Fibroblast of skin of left quadriceps (primary cell): ENCODE results near the gene RARRES2.

ENCODE experiments used
- DNase-seq, 2 experiments: peaks; one replicate each; pipeline ENCODE4 v3.0.0-alpha.2; 2013; ENCODE audit warnings: low read depth in 2 of 2

RARRES2 gene

DNA sequence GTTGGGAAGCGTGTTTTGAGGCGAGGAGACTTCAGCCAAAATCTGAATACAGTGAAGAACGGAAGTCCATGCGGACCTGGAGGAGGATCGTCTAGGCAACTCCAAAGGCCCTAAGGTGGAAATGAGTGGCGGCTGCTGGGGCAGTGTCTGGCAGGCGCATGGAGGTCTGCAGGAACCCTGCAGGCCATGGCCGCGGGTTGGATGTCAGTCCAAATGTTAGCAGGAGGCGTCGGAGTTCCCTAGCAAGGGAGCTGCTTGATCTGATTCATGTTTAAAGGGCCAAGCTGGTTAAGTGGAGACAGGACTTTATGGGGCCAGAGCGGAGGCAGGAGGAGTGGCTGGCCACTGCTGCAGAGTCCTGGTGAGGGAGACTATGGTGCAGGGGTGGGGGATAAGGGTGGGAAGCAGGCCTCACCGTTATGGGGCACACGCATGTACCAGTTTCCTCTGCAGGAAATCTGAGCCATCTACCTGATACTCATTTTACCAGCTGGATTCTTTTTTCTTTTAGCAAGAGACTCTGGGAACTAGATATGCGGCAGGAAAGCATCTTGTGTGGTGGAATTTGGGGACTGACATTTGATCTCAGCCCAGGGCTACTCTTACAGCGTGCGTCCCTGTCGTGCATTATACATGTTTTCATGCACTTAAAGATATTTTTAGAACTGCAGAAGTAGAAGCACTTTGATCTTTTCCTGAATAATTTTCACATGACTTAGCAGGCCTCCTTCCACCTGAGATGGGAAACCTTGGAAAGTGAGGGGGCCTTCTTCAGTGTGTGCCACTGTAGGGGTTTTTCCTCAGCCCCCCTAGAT is 20.6 kb upstream of the RARRES2 start:
- DNase-seq: no peak

DNA sequence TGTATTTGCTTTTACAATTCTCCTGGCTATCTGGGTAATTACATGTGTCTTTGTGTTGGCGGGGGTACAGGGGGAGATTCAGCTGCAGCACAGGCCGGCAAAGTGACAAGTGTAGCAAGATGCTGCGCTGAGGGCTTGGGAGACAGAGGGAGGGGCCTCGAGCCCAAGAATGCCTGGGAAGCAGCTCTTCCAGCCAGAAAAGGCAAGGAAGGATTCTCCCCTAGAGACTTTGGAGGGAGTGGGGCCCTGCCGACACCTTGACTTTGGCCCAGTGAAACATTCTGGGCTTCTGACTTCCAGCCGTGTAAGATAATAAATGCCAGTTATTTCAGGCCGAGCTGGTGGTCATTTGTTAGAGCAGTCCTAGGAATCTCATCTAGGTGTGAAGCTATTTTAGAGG is 20.0 kb upstream of the RARRES2 start:
- DNase-seq: no peak

DNA sequence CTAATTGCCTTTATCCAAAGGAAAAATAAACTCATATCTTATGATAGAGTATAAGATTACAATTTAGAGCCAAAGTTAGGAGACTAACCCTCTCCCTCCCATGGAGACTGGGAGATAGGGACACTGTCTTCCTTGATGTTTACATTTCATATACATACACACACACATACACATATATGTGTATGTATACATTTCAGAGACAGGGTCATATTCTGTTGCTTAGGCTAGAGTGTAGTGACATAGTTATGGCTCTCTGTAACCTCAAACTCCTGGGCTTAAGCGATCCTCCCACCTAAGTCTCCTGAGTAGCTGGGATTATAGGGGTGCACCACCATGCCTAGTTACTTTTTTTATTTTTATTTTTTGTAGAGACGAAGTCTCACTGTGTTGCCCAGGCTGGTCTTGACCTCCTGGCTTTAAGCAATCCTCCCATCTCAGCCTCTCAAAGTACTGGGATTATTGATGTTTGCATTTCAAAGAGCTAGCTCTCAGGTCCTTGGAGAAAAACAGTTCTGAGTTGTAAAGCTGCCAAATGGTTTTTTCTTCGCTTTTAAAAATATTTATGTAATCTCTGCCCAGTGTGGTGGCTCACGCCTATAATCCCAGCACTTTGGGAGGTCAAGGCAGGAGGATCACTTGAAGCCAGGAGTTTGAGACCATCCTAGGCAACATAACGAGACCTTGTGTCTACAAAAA is 19.1 kb upstream of the RARRES2 start:
- DNase-seq: no peak

DNA sequence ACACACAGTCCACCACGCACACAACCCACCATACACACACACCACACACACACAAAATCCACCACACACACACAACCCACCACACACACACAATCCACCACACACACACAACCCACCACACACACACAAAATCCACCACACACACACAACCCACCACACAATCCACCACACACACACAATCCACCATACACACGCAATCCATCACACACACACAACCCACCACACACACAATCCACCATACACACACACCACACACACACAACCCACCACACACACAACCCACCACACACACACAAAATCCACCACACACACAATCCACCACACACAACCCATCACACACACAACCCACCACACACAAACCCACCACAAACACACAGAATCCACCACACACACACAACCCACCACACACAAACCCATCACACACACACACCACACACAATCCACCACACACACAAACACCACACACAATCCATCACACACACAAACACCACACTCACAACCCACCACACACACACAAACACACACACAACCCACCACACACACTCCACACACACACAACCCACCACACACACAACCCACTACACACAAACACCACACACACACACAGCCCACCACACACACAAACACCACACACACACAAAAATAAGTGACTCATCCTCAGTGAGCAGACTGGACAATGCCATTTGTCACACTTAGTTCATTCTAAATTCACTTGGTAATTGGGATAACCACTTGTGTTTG is 18.4 kb upstream of the RARRES2 start:
- no peak for DNase-seq

DNA sequence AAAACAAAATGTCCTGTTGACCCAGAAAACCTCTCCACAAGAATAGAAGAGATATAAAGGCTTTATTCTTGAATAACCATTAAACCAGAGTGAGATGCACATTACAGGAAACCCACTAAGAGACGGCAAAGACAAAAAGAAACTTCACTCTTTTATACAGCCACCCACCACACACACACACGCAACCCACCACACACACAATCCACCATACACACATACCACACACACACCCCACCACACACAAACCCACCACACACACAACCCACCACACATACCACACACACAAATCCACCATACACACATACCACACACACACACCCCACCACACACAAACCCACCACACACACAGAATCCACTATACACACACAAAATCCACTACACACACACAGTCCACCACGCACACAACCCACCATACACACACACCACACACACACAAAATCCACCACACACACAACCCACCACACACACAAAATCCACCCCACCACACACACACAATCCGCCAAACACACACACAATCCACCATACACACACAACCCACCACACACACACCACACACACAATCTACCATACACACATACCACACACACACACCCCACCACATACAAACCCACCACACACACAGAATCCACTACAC is 17.7 kb upstream of the RARRES2 start:
- no peak for DNase-seq

DNA sequence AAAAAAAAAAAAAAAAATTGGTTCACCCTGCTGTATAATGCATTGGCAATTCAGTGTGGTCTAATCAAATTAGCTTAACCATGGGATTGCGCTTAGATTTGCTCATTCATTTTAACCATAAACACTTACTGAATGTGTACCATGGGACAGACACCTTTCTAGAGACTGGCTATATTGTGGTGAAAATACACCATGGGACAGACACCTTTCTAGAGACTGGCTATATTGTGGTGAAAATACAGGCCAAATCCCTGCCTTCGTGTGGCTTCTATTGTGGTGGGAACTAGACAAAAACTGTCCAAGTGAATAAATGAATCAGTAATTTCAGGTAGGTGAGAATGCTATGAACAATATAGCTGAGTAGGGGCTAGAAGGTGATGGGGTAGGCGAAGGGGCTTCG is 17.0 kb upstream of the RARRES2 start:
- DNase-seq: no peak

DNA sequence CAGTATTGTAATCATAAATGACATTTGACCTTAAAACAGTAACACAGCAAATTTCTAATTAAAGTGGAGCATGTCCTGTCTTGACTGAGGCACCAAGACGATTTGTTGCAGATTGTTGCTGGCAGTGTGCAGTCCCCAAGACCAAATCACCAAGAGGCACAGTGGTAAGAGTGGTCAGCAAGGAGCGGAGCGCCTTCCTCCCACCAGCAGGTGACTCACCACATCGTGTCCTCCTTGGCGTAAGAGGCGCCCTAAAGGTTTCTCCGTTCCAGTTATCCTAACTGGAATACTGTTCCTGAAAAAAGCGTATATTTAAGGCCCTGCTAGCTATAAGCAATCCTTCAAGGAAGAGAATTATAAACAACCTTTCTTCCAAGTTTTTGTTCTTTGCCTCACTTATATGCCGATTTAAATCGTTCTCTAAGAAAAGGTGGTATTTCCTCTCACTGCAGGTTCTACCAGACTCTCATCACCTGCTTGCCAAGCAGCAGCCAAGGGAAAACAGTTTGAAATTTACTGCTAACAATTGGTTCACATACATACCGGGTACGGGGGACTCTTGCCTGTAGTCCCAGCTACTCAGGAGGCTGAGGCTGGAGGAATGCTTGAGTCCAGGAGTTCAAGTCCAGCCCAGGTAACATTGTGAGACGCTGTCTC is 16.5 kb upstream of the RARRES2 start:
- DNase-seq: no peak

DNA sequence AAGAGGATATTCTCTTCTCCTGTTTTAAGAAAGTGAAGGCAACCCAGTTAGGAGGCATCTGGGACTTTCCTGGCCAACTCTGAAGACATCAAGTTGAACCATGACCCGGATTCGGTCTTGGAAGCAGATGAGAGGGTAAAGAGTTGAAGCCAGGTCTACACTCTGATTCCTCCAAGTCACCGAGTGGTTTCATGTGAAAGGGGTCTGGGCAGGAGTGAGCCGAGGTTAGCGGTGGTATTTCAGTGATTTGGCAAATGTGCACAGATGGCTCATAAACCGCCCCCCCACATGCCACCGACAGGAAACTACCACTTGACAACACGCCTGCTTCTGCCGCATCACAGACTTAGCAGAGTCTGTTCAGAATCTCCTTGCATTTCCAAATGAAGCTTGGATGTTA is 15.8 kb upstream of the RARRES2 start:
- no peak for DNase-seq

DNA sequence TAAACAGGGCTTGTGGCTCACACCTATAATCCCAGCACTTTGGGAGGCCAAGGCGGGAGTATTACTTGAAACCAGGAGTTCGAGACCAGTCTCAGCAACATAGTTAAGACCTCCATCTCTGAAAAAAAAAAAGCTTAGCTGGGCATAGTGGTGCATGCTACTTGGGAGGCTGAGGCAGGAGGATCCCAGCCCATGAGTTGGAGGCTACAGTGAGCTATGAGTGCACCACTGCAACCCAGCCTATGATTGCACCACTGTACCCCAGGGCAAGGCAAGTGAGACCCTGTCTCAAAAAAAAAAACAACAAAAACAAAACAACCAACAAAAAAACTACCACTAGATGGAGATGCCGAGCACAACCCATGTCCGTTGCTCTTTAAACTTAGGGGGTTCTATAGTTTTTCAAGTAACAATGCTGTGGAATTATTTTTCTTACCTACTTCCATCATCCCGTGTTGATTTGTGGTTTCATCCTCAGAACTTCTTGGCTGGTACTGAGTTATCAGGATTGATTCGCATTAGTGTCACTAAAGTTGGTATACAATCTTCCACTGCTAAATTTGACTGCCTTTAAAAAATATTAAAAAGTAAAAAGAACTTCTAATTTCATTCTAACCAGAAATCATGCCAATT is 15.0 kb upstream of the RARRES2 start:
- DNase-seq: no peak

DNA sequence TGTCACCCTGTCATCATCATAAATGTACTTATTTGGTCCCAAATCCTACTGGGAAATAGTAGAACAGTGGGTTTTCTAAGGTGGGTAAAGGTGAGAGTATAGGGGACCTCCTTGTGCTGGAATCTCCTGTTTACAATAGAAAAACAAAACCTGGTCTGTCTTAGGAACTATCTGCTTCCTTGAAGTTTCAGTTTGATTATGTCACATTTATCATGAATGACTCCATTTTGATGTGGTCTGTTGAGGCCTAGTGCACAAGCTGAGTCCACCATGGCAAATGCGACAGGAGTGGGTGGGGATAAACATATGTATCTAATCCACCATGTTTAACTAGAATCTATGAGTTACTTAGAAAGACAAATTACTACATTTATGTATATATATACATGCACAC is 14.2 kb upstream of the RARRES2 start:
- no peak for DNase-seq

DNA sequence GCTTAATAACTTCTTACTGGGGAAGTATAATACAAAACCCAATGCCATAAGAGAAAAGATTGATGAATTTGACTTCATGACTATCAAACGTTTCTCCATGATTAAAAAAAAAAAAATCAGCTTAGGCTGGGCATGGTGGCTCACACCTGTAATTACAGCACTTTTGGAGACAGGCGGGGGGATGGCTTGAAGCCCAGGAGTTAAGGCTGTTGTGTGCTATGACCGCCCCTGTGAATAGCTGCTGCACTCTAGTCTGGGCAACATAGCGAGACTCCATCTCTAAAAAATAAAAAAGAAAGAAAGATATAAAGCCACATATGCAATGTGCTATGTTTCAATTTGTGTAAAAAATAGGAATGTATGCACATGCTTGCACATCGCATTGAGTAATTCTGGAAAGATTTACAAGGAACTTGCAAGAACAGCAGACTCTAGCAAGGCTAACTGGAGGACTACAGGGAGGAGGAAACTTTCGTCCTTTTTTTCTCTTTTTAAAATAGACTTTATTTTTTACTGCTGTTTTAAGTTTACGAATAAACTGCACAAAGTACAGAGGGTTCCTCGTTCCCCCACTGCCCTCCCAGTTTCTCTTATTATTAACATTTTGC is 10.3 kb upstream of the RARRES2 start:
- no peak for DNase-seq

DNA sequence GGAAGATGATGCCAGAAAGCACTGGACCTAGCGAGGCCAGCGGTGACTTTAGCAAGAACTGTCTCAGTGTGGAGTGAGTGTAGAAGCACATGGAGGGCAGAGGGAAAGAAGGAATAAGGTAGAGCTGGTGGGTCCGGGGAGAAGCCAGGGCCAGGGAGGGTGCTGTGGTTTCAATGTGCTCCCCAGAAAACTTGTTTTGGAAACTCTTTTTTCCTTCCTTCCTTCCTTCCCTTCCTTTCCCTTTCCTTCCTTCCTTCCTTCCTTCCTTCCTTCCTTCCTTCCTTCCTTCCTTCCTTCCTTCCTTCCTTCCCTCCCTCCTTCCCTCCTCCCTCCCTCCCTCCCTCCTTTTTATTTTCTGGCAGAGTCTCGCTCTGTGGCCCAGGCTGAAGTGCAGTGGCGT is 5.5 kb upstream of the RARRES2 start:
- no peak for DNase-seq

DNA sequence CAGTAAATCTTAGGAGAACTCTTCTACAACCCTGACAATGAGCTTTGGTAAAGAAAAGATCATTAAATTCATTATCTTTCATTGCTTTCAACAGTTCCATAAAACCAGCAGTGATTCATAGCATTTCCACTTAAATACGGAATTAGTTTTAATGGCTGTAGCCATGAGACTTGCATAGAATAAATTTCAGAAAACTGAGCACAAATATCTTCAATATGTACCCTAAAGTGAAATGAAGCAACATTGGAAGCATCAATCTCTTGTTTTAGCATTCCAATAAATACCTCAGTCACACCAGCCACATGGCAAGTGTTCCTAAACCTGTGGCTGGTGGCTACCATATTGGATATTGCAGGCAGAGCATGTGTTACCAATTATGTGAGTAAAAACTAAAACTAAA is 3.6 kb upstream of the RARRES2 start:
- peak in 1 of 2 experiments; percentile 39 for DNase-seq

DNA sequence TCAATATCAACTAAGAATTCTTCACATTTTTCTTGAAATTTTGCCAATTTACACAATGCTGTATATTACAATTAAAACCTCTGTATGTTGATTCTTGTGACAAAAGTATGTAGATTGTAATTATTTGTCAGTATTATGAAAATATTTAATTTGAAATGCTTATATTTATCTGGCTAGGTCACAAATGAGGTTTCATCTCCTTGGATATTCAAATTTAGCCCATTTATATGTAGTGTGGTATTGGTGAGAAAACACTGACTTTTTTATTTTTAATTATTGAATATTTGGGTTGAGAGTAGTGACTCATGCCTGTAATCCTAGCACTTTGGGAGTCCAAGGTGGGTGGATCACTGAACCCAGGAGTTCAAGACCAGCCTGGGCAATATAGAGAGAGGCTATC is 2.9 kb upstream of the RARRES2 start:
- DNase-seq: no peak

DNA sequence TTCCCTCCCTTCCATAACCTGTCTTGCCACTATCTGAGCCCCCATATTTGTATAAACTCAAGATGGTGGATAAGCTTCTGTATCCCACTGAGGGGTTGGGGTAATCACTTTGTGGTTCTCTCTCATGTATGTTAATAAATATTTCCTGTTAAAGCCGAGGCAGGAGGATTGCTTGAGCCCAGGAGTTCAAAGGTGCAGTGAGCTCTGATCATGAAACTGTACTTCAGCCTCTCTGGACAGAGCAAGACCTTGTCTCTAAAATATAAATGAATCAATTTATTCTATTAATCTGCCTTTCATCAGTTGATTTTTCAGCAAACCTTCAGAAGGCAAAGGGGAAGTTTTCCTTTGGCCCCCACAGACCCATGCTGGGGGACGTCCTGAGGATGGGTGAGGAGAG is 1.8 kb upstream of the RARRES2 start:
- DNase-seq: no peak

DNA sequence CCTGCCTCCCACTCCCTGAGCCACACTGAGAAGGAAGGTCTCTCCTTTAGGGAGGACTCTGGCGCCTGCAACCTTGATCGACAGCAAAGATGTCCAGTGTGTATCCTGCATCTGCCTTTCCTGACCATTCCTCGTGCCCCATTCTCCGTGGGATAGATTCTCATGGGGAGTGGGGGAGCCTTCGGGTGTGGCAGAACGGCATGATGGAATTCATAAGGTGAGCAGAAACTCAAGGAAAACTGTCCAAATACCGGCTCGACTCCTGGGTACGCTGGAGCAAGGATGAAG is 636 bp upstream of the RARRES2 start:
- no peak for DNase-seq

DNA sequence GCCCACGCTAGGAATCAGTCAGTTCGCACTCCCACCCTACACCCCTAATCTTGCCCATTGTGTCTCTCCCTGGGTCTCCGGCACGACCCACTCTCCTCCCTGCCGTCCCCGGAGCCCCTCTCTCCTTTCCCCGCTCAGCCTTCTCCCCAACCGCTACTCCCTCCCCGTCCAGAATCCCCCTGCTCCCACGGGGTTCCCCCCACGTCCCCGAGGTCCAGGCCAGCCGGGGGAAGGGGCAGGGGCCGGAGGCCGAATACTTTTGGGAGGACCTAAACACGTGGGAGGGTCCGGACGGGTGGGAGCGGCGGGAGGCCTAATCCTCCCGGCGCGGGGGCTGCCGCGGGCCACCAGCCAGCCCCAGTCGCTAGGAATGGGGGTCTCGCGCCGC is 560 bp downstream of the RARRES2 start:
- DNase-seq: no peak

DNA sequence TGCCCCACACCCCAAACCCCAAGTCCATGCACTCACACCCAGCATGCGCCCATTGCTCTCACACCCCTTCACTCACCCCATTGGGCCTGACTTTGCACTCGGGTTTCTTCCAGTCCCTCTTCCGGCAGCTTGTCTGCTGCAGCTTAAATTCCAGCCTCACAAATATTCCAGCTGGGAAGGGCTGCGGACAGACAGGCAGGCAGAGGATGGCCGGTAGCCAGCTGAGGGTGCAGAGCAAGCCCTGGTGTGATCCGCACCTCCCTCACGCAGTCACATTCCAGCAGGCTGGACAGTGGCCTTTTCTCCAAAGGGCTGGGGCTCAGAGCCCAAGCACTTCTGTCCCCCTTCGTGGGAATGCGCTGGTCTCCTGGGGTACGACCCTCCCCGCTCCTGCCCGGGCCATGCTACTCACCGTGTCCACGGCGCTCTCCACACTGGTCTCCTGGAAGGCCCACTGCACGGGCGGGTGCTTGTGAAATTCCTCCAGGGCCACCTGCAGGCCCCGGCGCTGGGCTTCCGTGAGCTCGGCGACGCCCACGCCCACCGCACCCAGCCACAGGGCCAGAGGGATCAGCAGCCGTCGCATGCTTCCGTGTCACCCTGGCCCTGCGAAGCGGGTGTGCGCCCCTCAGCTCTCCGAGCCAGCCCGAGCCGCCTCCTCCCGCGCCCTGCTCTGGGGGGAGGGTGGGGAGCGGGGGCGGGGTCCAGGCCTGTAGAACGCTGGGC is 1.2 kb downstream of the RARRES2 start:
- no peak for DNase-seq

DNA sequence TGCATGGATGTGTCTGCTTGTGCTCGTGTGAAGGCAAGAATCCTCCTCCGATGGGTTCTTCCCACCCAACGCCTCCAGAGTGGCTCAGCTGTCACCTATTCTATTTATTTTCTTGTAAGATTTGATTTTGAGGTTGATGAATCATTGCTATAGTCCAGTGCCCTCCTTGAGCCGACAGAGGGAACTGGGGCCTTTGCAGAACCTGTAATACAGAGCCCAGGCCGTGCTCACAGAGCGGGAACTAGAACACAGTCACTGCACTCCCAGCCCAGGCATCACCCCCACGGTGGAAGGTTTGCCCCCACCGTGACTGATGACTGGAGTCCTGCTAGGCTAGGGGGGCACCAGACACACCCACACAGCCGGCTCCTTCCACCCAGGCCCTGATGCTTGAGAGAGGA is 2.0 kb downstream of the RARRES2 start:
- no peak for DNase-seq

DNA sequence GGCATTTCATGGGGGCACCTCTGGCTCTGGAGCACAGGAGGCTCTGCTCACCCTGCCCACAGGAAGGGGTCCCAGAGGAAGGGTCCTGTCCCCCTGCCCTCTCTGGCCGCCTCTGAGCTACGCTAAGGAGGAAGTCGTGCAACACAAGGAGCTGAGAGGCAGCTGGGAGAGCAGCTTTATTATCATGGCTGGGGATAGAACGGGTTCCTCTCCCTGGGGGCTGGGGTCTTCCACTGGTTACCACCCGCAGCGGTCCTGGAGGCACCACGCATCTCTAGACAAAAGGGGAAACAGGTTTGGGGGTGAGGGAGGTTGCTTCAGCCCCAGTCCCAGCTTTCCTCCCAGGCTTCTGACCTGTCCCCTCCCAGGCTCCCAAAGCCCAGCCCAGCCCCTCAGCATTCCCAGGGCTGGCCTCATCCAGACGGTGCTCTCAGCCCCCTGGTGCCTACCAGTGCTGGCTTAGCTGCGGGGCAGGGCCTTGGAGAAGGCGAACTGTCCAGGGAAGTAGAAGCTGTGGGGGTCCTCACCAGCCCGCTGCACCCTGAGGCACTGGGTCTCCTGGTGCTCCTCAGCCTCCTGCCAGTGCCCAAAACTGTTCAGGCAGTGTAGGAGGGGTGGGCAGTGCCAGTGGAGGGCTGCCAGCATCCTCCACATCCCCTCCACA is 3.1 kb downstream of the RARRES2 start:
- DNase-seq: no peak
